SH-SY5Y (cell line): Measurements from ENCODE around the gene RAD51B.

Source experiments
- GATA2 ChIP-seq: IDR thresholded peaks from 2 replicates; pipeline ENCODE4 v1.6.1; 2011; ENCODE audit warnings: mild to moderate bottlenecking, low read depth, low read length
- GATA3 ChIP-seq: IDR thresholded peaks from 2 replicates; pipeline ENCODE4 v1.6.1; 2011; ENCODE audit warnings: low read depth, mild to moderate bottlenecking, low read length, moderate library complexity

The RAD51B gene

GRCh38 chr14:68122651-68123050 is 303.1 kb downstream of the RAD51B start:
- TF ChIP-seq GATA2 (no peak), GATA3 (no peak)

- TF ChIP-seq GATA3: no peak
- no peak for TF ChIP-seq GATA2
Observed at GRCh38 chr14:68124050-68124449, 304.5 kb downstream of the RAD51B start.

GRCh38 chr14:68124979-68125731 is 305.6 kb downstream of the RAD51B start:
- TF ChIP-seq GATA2 (no peak), GATA3 (no peak)

GRCh38 chr14:68127166-68127565 is 307.6 kb downstream of the RAD51B start:
- TF ChIP-seq GATA2 (no peak), GATA3 (no peak)

GRCh38 chr14:68131907-68132306 is 312.3 kb downstream of the RAD51B start:
- TF ChIP-seq GATA2 (no peak), GATA3 (no peak)

GRCh38 chr14:68132563-68133121 is 313.1 kb downstream of the RAD51B start:
- no peak for TF ChIP-seq GATA2
- TF ChIP-seq GATA3: no peak

GRCh38 chr14:68133856-68134255 is 314.3 kb downstream of the RAD51B start:
- TF ChIP-seq GATA2 (no peak), GATA3 (no peak)

GRCh38 chr14:68135028-68135427 is 315.4 kb downstream of the RAD51B start:
- TF ChIP-seq GATA2: no peak
- TF ChIP-seq GATA3: no peak

- TF ChIP-seq GATA3 (no peak), GATA2 (no peak)
Observed at GRCh38 chr14:68135566-68135965, 316.0 kb downstream of the RAD51B start.

GRCh38 chr14:68137704-68138619 is 318.4 kb downstream of the RAD51B start:
- no peak for TF ChIP-seq GATA3

- TF ChIP-seq GATA3: no peak
- no peak for TF ChIP-seq GATA2
Observed at GRCh38 chr14:68139431-68140075, 320.0 kb downstream of the RAD51B start.

GRCh38 chr14:68140076-68140741 is 320.6 kb downstream of the RAD51B start:
- TF ChIP-seq GATA2 (no peak), GATA3 (no peak)

GRCh38 chr14:68140806-68141205 is 321.2 kb downstream of the RAD51B start:
- TF ChIP-seq GATA2: no peak
